ENCODE data around the gene TOM1L2.

Gene TOM1L2

GRCh38 chr17:17846003-17846402 is 126.2 kb downstream of the TOM1L2 start:
- Histone ChIP-seq H4K20me1 (ENCODE audit: control insufficient read depth, insufficient read depth, low read depth, low read length) (no peaks in the 10 kb centered on the region), H3K4me2 (ENCODE audit: low read length) (no peak overlapping the region), H3K4me1 (ENCODE audit: control insufficient read depth, low read length) (peaks cover 25% of the 10 kb centered on the region), H3K27ac (ENCODE audit: low read depth, low read length) (no peak overlapping the region), H3K9me3 (ENCODE audit: control insufficient read depth, insufficient read depth, low read length) (no peaks in the 10 kb centered on the region), H3K36me3 (ENCODE audit: control insufficient read depth, low read length) (no peaks in the 10 kb centered on the region), H3K27me3 (ENCODE audit: control insufficient read depth, low read length) (no peaks in the 10 kb centered on the region), H3K4me3 (ENCODE audit: low read length) (no peak overlapping the region), H3K79me2 (ENCODE audit: control insufficient read depth, low read length) (no peaks in the 10 kb centered on the region), H3K9me2 (replicated peaks; ENCODE audit: control insufficient read depth, low read length) (no peaks in the 10 kb centered on the region), H3F3A (ENCODE audit: control insufficient read depth, insufficient read depth) (no peaks in the 10 kb centered on the region)
- TF ChIP-seq EZH2phosphoT487 (IDR thresholded peaks at IDR 0.05; ENCODE audit: borderline replicate concordance, low read length) (no peak), CTCF (IDR thresholded peaks at IDR 0.05; ENCODE audit: low read depth, low read length, poor library complexity, severe bottlenecking) (no peak)

- no peak for TF ChIP-seq EZH2phosphoT487 (IDR thresholded peaks at IDR 0.05; ENCODE audit: borderline replicate concordance, low read length)
- TF ChIP-seq CTCF (IDR thresholded peaks at IDR 0.05; ENCODE audit: low read depth, low read length, poor library complexity, severe bottlenecking): no peak
- Histone ChIP-seq H3K27ac (ENCODE audit: low read depth, low read length) (no peak overlapping the region), H3K79me2 (ENCODE audit: control insufficient read depth, low read length) (no peaks in the 10 kb centered on the region), H3K36me3 (ENCODE audit: control insufficient read depth, low read length) (no peaks in the 10 kb centered on the region), H3K9me2 (replicated peaks; ENCODE audit: control insufficient read depth, low read length) (no peaks in the 10 kb centered on the region), H3K9me3 (ENCODE audit: control insufficient read depth, insufficient read depth, low read length) (no peaks in the 10 kb centered on the region), H3K4me2 (ENCODE audit: low read length) (no peak overlapping the region), H3K4me3 (ENCODE audit: low read length) (no peak overlapping the region), H3K4me1 (ENCODE audit: control insufficient read depth, low read length) (peaks cover 29% of the 10 kb centered on the region), H4K20me1 (ENCODE audit: control insufficient read depth, insufficient read depth, low read depth, low read length) (no peaks in the 10 kb centered on the region), H3F3A (ENCODE audit: control insufficient read depth, insufficient read depth) (no peaks in the 10 kb centered on the region), H3K27me3 (ENCODE audit: control insufficient read depth, low read length) (no peaks in the 10 kb centered on the region)
Measured at GRCh38 chr17:17845046-17845775, 127.0 kb downstream of the TOM1L2 start.

- H3K9me2 ChIP-seq (replicated peaks; ENCODE audit: control insufficient read depth, low read length): no peaks in the 10 kb centered on the region
- TF ChIP-seq EZH2phosphoT487 (IDR thresholded peaks at IDR 0.05; ENCODE audit: borderline replicate concordance, low read length) (no peak), CTCF (IDR thresholded peaks at IDR 0.05; ENCODE audit: low read depth, low read length, poor library complexity, severe bottlenecking) (no peak)
- H3K27me3 ChIP-seq (ENCODE audit: control insufficient read depth, low read length): no peaks in the 10 kb centered on the region
- H3F3A ChIP-seq (ENCODE audit: control insufficient read depth, insufficient read depth): no peaks in the 10 kb centered on the region
- peaks cover 4% of the 10 kb centered on the region for H3K79me2 ChIP-seq (ENCODE audit: control insufficient read depth, low read length)
- no peaks in the 10 kb centered on the region for H4K20me1 ChIP-seq (ENCODE audit: control insufficient read depth, insufficient read depth, low read depth, low read length)
- H3K36me3 ChIP-seq (ENCODE audit: control insufficient read depth, low read length): no peaks in the 10 kb centered on the region
- peaks cover 27% of the 10 kb centered on the region for H3K4me1 ChIP-seq (ENCODE audit: control insufficient read depth, low read length)
- H3K9me3 ChIP-seq (ENCODE audit: control insufficient read depth, insufficient read depth, low read length): no peaks in the 10 kb centered on the region
- no peak overlapping the region for H3K4me3 ChIP-seq (ENCODE audit: low read length)
- H3K4me2 ChIP-seq (ENCODE audit: low read length): no peak overlapping the region
- no peak overlapping the region for H3K27ac ChIP-seq (ENCODE audit: low read depth, low read length)
Measured at GRCh38 chr17:17844500-17844899, 127.7 kb downstream of the TOM1L2 start.
